Epidermal melanocyte (primary cell): ENCODE data around the gene MYO5B.

ENCODE experiments used
- DNase-seq: peaks from one replicate; pipeline ENCODE4 v3.0.0; 2011; ENCODE audit warnings: low spot score; ENCODE audit not compliant: insufficient read length

MYO5B gene

DNA sequence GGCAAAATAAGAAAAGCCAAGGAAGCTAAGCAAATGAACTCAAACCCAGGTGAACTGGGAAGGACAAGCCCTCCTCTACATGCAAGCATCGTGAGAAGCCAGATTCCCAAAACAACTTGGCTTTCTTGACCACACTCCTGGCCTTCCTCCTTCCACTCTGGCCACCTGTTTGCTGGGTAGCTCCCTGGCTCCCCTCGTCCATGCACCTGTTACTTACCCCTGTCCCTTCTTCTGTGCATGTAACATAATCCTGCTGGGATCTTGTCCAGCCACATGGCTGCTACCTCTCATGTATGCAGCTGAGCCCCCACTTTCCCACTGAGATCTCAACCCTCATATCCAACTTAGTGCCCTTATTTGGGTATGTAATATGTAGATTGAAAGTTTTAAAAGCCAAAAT lies 121.6 kb downstream of the MYO5B start:
- DNase-seq, result no peak

DNA sequence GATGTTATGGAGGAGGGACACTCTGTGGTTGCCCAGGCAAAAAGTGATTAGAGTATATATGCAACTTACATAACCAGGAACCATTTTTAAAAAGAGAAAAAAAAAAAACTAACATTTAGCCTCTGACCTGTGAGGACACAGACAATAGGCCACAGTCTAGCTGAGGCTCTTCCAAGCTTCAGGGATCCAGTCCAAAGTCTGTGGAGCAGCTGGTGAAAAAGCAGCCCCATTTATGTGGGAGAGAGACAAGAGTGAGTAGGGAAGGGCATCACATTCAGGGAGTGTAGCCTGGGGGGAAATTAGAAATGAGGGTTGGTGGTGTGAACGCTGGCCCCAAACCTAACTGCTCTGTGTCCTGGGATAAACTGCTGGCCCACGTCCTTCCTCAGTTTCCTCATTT lies 122.8 kb downstream of the MYO5B start:
- no peak for DNase-seq

- no peak for DNase-seq
Measured at GRCh38 chr18:50071397-50071796, 123.5 kb downstream of the MYO5B start.

DNA sequence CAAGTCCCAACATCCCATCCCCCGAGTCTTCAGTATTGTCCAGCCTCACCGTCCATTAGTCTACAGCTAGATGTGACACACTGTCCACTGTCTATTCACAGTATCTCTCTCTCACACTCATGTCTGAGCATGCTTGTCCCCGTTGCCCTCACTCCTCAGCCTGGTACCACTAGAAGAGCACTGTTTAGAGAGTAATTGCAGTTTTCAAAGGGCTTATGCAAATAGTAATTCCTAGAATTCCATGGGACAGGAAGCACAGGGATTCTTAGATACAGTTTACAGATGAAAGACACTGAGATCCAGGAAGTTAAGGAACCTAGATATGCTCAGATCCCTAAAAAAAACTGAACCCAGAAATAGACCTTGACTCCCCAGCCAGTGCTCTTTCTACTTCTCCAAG lies 125.5 kb downstream of the MYO5B start:
- DNase-seq, result no peak

DNA sequence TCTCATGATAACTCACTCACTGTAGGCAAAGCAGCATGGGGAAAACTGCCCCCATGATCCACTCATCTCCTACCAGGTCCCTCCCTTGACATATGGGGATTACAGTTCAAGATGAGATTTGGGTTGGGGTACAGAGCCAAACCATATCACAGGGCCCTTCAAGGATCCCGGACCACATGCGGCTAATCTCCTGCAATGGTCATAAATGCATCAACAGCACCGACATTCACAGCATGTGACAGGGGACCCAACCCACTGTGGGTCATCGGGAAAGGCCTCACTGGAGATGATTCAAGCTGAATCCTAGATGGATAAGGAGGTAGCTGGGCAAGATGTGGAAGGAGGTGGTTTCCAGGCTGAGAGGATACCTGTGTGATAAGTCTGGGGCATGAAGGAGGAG lies 129.4 kb downstream of the MYO5B start:
- no peak for DNase-seq

GRCh38 chr18:50065039-50065438 lies 129.9 kb downstream of the MYO5B start:
- no peak for DNase-seq

DNA sequence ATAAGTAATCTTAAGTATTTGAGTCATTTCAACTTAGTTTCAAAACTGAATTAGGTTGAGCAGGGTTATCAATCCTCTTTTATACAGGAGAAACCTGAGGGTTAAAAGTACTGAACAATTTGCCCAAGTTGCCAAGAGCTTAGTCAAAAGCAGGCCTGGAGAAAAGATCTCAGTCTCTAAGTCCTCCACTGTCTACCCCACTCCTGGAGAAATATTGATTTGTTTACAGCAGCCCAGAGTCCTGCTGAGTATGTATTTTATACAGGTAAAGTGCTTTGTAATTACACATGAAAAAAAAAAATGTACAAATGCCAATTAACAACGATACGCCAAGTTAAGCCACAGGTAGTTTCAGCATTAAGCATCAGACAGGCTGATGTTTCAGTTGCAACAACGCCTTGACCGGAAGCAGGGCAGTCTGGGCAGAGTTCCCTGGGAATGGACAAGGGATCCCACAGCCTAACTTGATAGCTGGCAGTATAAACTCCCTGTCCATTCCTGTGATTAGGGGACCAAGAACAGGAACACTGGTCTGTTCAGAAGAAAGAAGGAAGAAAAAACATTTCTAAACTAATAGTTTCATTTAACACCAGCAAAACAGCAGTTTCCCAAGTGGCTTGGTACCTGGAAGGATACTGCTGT lies 132.9 kb downstream of the MYO5B start:
- DNase-seq, result no peak

DNA sequence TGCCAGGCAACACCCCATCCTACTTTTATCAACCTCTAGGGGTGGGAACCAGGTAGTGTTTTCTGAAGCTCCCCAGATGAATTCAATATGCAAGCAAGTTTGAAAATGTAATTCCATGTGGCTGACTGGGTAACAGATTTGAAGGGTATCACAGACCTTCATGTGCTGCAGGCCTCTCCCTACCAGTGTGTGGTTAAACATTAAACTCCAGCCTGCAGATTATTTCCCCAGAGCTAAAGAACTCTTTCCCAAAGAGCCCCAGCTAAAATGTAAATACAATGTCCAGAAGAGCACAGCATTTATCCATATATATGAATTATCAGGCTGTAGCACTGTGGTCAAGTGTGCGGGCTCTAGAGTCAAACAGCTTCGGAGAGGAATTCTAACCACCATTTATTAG lies 134.1 kb downstream of the MYO5B start:
- DNase-seq, result no peak

DNA sequence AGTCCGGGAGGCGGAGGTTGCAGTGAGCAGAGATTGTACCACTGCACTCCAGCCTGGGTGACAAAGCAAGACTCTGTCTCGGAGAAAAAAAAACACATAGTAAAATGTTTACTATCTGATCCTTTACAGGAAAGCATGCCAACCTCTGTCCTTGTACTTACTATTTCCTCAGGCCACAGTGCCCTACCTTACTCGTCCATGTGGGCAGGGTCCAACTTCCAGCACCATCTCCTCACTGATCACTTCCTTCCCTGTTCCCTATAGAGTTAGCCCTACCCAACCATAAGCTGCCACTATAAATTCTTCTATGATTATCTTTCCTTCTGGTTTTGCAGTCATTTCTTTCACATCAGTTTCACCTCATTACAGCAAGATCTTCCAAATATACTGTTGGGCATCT lies 136.2 kb downstream of the MYO5B start:
- DNase-seq, result no peak

DNA sequence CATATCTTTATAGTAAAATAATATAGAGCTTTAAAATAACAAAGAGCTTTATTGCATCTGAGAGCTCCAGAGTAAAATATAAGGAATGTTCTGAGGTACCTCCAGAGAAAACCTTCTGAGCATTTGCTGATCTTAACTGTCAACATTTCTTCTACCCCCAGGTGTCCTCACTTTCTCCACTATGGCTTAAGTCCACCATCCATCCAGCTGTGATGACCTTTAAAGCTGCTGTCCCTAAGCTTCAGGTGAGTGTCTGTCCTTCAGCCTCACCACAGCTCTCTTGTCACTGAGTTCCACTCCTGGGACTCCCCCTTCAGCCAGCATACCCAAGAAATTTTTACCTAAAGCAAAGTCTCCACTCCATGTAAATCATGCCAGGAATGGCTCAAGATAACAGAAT lies 137.9 kb downstream of the MYO5B start:
- no peak for DNase-seq

DNA sequence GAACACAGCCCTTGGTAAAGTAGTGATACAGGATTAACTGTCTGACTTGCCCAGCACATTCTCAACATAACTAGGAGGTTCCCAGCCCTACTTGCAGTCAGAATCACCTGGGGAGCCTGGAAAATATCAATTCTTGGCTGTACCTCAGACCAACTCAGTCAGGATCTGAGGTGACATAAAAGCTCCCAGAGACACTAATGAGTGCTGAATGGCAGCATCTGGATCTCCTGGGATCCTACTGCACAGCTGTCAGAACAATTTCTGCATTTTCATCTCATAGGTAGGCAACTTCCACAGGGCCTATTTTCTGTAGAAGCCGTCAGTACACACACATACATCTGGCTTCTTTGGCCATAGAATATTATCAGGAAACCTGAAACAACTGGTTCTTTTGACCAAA lies 138.8 kb downstream of the MYO5B start:
- no peak for DNase-seq

- no peak for DNase-seq
Measured at GRCh38 chr18:50055488-50055887, 139.5 kb downstream of the MYO5B start.

GRCh38 chr18:50053111-50053510 lies 141.8 kb downstream of the MYO5B start:
- no peak for DNase-seq

DNA sequence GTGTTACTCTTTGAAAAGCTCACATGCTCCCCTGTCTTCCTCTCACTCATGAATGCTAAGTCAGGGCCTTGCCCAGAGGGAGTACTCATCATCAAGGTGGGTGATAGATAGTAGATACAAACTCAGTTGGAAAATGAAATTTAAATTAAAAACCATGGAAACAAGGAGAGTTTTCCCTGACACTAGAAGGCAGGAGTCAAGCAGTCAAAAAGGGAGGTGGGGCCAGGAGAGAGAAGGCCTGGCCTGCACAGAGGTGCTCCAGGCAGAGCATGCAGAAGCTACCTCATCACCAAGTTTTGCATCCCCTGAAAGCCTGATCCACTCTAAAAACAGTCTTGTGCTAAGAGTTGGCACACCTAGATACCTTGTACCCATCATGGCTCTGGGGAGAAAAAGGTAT lies 143.7 kb downstream of the MYO5B start:
- DNase-seq, result no peak

DNA sequence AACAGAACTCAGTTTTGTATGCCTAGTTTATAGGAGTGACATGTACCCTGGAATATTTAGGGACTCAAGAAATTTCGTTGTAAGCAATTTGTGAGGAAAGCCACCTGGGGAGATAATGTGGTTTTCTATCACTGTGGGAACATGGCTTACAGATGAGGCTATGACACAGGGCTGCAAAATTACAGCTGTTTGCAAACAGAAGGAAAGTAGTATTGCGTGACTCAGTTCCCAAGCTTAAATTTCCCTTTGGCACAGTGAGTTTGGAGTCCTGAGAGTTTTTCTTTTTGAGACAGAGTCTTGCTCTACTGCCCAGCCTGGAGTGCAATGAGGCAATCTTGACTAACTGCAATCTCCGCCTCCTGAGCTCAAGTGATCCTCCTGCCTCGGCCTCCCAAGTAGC lies 149.8 kb downstream of the MYO5B start:
- DNase-seq, result no peak

GRCh38 chr18:50044402-50044801 lies 150.5 kb downstream of the MYO5B start:
- no peak for DNase-seq

DNA sequence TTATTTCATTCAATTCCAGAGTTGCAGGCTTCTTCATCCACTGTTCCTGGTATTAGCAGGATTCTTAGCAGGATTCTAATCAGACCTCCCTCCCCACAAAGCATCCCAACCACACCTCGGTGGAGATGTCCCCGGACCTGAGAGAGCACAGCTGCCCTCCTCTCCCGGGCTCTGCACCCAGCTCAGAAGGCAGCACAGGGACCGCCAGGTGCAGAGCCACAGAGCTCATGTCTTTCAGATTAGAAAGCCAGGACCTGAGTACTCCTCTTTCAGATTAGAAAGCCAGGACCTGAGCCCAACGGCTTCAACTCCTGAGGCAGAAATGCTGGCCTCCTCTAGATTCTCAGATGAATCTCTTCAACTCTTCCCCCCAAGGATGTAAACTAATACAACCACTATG lies 152.3 kb downstream of the MYO5B start:
- no peak for DNase-seq

DNA sequence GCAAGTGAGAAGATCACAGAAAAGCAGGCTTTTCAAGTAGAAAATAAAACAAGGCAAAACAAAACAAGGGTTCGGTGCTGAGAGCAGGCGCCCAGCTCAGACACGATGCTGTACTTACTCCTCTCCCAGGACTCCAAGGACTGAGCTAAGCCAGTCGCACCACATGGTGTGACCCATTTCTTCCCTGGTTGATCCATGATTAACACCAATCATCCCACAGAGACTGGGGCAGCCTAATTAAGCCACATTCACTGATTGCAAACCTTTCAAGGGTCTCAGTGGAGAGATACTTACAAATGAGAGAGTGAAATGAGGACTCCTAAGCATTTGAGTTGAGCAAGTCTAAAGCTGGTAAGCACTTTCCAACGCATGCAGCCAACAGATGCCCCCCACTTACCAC lies 155.2 kb downstream of the MYO5B start:
- no peak for DNase-seq

DNA sequence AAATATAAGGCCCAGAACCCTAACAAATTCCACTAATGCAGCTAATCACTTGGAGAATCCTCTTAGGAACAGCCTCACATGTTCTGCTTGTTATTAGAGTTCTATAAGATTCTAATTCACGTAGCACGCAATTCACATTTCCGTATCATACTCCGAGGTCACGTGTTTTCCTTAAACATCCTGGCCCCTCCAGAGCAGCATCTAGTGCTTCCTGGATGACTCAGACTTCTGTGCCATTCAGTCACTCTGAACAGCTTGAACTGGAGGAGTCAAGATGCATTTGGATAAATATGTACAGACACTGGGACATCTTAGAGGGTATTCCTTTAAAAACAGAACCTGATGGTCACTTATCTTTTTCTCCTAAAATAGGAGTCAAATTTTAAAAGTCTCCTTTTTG lies 156.5 kb downstream of the MYO5B start:
- no peak for DNase-seq

- DNase-seq, result no peak
Measured at GRCh38 chr18:50034029-50034428, 160.9 kb downstream of the MYO5B start.

DNA sequence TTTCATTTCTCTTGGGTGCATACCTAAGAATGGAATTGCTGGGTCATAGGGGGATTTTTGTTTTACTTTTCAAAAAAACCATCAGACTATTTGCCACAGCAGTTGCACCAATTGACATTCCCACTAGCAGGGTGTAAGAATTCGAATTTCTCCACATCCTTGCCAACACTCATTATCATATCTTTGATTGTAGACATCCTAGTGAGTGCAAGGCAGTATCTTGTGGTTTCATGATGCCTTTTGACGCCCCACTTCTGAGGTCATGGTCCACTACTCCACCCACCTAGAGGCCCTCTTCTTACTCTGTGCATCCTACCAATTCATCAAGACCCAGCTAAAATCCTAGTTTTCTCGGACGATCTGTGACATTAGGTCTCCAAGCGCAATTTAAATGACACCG lies 161.9 kb downstream of the MYO5B start:
- no peak for DNase-seq

DNA sequence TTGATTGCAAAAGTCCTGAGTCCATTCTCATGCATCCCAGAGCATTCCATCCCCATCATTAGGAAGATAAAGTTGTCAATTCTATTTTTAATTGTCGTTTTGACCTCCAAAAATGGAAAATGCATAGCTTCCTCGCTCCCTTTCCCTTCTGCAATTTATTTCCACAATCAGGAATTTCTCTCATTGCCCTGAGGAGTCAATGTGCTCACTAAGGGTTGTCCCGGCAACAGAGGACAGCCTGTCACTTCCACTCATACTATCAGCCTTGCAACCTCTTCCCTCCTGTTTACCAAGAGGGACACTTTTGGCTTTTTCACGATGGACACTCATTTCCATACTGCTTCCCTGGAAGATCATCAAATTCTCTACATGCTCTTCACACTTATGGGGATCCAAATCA lies 164.8 kb downstream of the MYO5B start:
- DNase-seq, result no peak

GRCh38 chr18:50027996-50028395 lies 167.0 kb downstream of the MYO5B start:
- no peak for DNase-seq

GRCh38 chr18:50024466-50024865 lies 170.5 kb downstream of the MYO5B start:
- DNase-seq, result no peak
